Skeletal muscle satellite cell (primary cell): ENCODE results near the gene KCNK15. TPM values are rescaled to one million over a fixed set of nuclear protein-coding genes. Genes with fewer than 3 reads are reported as not detected.
"Not testable (repeated sequence)": the region's sequence is repeated elsewhere in the genome, so short reads cannot be mapped to it uniquely, and the experiment has no call there.

Experiments
- H3K27me3 ChIP-seq: 2 replicates; pipeline ENCODE4 v1.7.0; 2013; ENCODE audit warnings: low read length; ENCODE audit not compliant: control insufficient read depth, insufficient read depth
- H3K36me3 ChIP-seq: 2 replicates; pipeline ENCODE4 v1.7.0; 2013; ENCODE audit warnings: mild to moderate bottlenecking, control low read depth, low read length; ENCODE audit not compliant: insufficient read depth
- H3K4me1 ChIP-seq: 2 replicates; pipeline ENCODE4 v1.7.0; 2013; ENCODE audit warnings: low read length; ENCODE audit not compliant: control insufficient read depth, insufficient read depth
- H3K4me2 ChIP-seq: 2 replicates; pipeline ENCODE4 v1.7.0; 2013; ENCODE audit warnings: mild to moderate bottlenecking, low read length
- H3K4me3 ChIP-seq: 2 replicates; pipeline ENCODE4 v1.7.0; 2013; ENCODE audit warnings: low read length
- H3K9ac ChIP-seq: 2 replicates; pipeline ENCODE4 v1.7.0; 2013; ENCODE audit warnings: mild to moderate bottlenecking, low read depth, low read length, moderate library complexity
- H3K9me3 ChIP-seq: replicated peaks from 2 replicates; pipeline ENCODE4 v1.7.0; 2013; ENCODE audit warnings: mild to moderate bottlenecking, control low read depth, low read length
- total RNA-seq: library from RNA; depleted of rRNA; stranded (reverse); fragments of >200 nt; gene quantifications from 2 replicates; pipeline ENCODE4 v1.2.3, GENCODE V29; 2012; rRNA removed

Gene KCNK15
- 0.66 and 0.76 TPM in 2 replicates for total RNA-seq

DNA sequence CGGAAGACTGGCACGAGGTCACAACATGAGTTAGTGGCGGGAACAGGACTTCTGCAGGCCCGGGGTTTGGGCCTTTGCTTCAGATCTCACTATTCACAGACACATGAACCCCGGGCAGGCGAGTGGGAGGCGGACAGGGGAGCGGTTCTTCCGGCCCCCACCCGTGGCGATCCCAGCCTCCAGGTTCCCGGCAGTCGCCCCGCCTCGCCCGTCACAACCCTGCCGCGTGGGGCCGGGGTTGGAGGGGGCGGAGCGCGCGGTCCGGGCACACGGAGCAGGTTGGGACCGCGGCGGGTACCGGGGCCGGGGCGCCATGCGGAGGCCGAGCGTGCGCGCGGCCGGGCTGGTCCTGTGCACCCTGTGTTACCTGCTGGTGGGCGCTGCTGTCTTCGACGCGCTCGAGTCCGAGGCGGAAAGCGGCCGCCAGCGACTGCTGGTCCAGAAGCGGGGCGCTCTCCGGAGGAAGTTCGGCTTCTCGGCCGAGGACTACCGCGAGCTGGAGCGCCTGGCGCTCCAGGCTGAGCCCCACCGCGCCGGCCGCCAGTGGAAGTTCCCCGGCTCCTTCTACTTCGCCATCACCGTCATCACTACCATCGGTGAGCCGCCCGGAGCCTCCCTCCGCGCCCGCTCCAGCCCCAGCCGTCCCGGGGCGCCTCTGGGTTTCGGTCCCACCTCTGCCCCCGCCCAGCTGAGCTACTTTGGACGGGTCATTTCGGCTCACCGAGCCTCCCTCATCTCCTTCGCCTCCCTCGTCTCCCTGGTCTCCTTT, at the start of gene KCNK15:
Gene KCNK15 (plus strand): TSS at position 268 of the 769 bp plus-strand sequence. CDS start 46 bp downstream, at position 314.
- no peaks in the 10 kb centered on the region for H3K36me3 ChIP-seq
- no peaks in the 10 kb centered on the region for H3K9me3 ChIP-seq
- peak within 1 kb of the TSS; percentile 67 for H3K4me3 ChIP-seq
- peaks cover 88% of the 10 kb centered on the region for H3K27me3 ChIP-seq
- peak within 1 kb of the TSS; percentile 12 for H3K9ac ChIP-seq
- H3K4me2 ChIP-seq, result peak within 1 kb of the TSS; percentile 90
- H3K4me1 ChIP-seq, result peaks cover 9% of the 10 kb centered on the region

- H3K4me1 ChIP-seq, result peaks cover 44% of the 10 kb centered on the region
- H3K9ac ChIP-seq, result no peak overlapping the region
- H3K27me3 ChIP-seq, result peaks cover under 1% of the 10 kb centered on the region
- H3K36me3 ChIP-seq, result no peaks in the 10 kb centered on the region
- H3K4me2 ChIP-seq, result no peak overlapping the region
- no peak overlapping the region for H3K4me3 ChIP-seq
- peaks cover 5% of the 10 kb centered on the region for H3K9me3 ChIP-seq
Measured at GRCh38 chr20:44696315-44696714, 49.4 kb upstream of the KCNK15 start.

DNA sequence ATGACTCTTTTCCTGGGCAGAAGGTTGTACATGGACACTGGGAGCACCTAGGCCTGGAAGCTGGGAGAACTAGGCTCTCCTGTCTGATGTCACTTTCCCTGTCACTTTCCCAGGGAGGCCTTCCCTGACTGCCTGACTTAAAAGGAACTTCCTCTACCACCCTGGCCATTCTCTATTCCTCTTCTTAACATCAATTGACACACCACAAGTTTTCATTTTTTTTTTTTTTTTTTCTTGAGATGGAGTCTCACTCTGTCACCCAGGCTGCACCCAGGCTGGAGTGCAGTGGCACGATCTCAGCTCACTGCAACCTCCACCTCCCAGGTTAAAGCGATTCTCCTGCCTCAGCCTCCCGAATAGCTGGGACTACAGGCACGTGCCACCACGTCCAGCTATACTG, 48.6 kb upstream of the KCNK15 start:
- not testable (repeated sequence) for H3K36me3 ChIP-seq, H3K4me3 ChIP-seq, H3K27me3 ChIP-seq, H3K9ac ChIP-seq, H3K9me3 ChIP-seq, H3K4me2 ChIP-seq
- H3K4me1 ChIP-seq, result peaks cover 42% of the 10 kb centered on the region

GRCh38 chr20:44698351-44698750, 47.3 kb upstream of the KCNK15 start:
- H3K4me1 ChIP-seq, result peaks cover 42% of the 10 kb centered on the region
- H3K9me3 ChIP-seq, result no peaks in the 10 kb centered on the region
- H3K9ac ChIP-seq, result no peak overlapping the region
- no peak overlapping the region for H3K4me3 ChIP-seq
- peaks cover 6% of the 10 kb centered on the region for H3K27me3 ChIP-seq
- no peaks in the 10 kb centered on the region for H3K36me3 ChIP-seq
- H3K4me2 ChIP-seq, result no peak overlapping the region

- Histone ChIP-seq H3K4me1 (peaks cover 49% of the 10 kb centered on the region), H3K9ac (no peak overlapping the region), H3K36me3 (no peaks in the 10 kb centered on the region), H3K27me3 (peaks cover 6% of the 10 kb centered on the region), H3K4me2 (no peak overlapping the region), H3K4me3 (no peak overlapping the region), H3K9me3 (no peaks in the 10 kb centered on the region)
Measured at GRCh38 chr20:44700306-44700705, 45.4 kb upstream of the KCNK15 start.

DNA sequence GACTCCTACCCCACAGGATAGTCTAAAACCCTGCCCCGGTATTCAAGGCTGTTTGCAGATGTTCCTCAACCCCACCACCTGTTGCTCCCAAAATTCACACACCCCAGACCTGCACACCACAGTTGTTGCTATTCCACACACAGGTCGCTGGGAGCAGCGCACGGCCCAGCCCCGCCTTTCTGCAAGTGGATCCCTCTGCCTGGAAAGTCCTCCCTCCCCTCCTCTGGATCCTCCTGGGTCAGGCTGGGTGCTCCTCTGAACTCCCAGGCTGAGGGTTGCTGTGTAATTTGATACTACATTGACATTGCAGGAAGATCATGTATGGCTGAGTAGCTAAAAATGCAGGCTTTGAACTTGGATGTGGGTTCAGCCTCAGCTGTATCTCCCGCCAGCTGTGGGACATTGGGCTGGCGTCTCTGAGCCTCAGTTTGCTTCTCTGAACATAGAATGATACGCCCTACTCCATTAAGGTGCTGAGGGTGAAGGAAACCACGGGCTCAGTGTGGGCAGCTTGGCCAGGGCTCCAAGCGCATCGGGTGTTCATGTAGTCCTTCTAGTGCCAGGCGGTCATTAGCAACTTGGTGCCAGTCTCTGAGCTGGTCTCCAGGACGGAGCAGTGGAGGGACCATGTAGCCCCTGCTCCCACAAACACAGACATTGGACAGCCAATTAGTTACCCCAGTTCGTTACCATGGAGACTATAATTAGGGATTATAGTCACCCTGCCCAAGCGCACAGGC, 44.4 kb upstream of the KCNK15 start:
- Histone ChIP-seq H3K4me1 (peaks cover 44% of the 10 kb centered on the region), H3K9me3 (no peaks in the 10 kb centered on the region), H3K36me3 (no peaks in the 10 kb centered on the region), H3K9ac (no peak overlapping the region), H3K4me3 (no peak overlapping the region), H3K27me3 (peaks cover 6% of the 10 kb centered on the region), H3K4me2 (no peak overlapping the region)

- Histone ChIP-seq H3K36me3 (no peaks in the 10 kb centered on the region), H3K4me1 (peaks cover 47% of the 10 kb centered on the region), H3K27me3 (peaks cover 6% of the 10 kb centered on the region), H3K9me3 (no peaks in the 10 kb centered on the region), H3K4me2 (no peak overlapping the region), H3K4me3 (no peak overlapping the region), H3K9ac (no peak overlapping the region)
Measured at GRCh38 chr20:44701858-44702256, 43.8 kb upstream of the KCNK15 start.

DNA sequence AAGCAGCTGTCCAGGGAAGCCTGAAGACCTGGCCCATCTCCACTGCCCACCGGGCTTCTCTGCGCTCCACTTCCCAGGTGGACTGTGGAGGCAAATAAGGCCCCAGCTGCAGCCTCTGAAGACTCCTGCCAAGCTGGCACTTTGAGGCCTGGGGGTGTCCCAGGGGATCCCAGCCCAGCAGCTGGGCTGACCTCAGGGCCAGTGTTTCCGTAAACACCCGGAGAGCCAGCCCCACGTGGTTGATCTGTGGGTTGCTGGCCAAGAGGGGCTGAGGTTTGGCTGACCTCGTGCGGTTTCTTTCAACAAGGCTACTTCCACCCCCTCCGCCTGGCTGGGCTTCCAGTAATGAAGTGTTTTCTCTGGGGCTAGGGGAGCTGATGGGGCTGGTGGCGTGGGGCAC, 42.9 kb upstream of the KCNK15 start:
- H3K9ac ChIP-seq, result no peak overlapping the region
- H3K36me3 ChIP-seq, result no peaks in the 10 kb centered on the region
- peak overlapping the region; percentile 35 for H3K4me2 ChIP-seq
- no peak overlapping the region for H3K4me3 ChIP-seq
- peaks cover 6% of the 10 kb centered on the region for H3K27me3 ChIP-seq
- H3K9me3 ChIP-seq, result no peaks in the 10 kb centered on the region
- peaks cover 47% of the 10 kb centered on the region for H3K4me1 ChIP-seq

DNA sequence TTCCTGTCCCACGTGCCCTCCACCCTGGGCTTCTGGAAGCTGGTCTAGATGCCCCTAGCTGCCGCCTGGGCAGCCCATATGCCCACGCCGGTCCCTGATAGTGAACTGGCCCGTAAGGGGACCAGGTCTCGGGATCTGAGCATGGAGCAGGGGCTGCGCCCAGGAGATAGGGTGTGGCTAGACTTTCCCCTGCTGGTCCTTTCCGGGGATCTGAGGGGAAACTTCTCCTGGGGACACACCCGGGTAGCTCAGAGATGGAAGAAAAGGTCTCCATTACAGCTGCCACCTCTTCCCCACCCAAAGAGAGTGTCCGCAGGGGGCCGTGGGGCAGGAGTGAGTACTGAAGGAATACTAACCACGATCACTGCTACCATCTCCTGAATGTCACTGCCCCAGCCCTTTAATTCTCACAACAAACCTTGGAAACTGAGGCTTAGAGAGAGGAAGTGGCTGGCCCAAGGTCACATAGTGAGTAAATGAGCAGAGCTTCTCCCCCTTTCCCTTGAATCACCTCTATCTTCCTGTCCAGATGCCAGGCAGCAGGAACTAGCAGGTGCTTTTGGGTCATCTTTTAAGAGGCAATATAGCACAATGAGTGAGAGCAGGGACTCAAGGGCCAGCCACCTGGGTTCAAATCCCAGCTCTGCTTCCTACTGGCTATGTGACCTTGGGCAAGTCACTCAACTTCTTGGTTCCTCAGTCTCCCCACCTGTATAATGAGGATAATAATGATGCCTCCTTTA, 42.3 kb upstream of the KCNK15 start:
- H3K36me3 ChIP-seq, result no peaks in the 10 kb centered on the region
- no peak overlapping the region for H3K9ac ChIP-seq
- peaks cover 47% of the 10 kb centered on the region for H3K4me1 ChIP-seq
- H3K9me3 ChIP-seq, result no peaks in the 10 kb centered on the region
- peaks cover 6% of the 10 kb centered on the region for H3K27me3 ChIP-seq
- peak overlapping the region; percentile 35 for H3K4me2 ChIP-seq
- no peak overlapping the region for H3K4me3 ChIP-seq

GRCh38 chr20:44703956-44704488, 41.6 kb upstream of the KCNK15 start:
- Histone ChIP-seq H3K9me3 (no peaks in the 10 kb centered on the region), H3K27me3 (peaks cover 6% of the 10 kb centered on the region), H3K4me1 (peaks cover 47% of the 10 kb centered on the region), H3K4me3 (no peak overlapping the region), H3K4me2 (no peak overlapping the region), H3K36me3 (no peaks in the 10 kb centered on the region), H3K9ac (no peak overlapping the region)

DNA sequence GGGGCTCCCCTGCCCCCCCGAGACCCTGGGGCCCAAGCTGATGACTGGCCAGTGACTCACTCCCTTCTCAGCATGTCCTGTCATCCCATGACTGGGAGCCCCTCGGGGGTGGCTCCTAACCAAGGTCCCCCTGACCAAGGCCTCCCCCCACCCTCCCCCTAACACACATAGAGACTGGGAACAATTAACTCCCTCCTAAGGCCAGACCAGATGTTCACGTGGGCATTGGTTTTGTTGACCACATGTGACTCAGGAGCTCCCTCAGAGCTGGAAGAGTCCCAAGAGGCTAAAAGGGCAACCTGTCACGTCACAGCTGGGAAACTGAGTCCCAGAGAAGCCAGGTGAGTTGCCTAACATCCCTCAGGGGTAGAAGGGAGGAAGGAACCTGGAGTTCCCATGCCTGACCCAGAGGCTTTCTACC, 41.1 kb upstream of the KCNK15 start:
- Histone ChIP-seq H3K4me2 (no peak overlapping the region), H3K27me3 (peaks cover 6% of the 10 kb centered on the region), H3K4me3 (no peak overlapping the region), H3K4me1 (peaks cover 47% of the 10 kb centered on the region), H3K36me3 (no peaks in the 10 kb centered on the region), H3K9ac (no peak overlapping the region), H3K9me3 (no peaks in the 10 kb centered on the region)
